Measurements from ENCODE around the gene TTC28.

The TTC28 gene

GRCh38 chr22:28005513-28005912 lies 674.1 kb downstream of the TTC28 start:
- Histone ChIP-seq H3K27ac (ENCODE audit: low read depth, low read length) (no peak overlapping the region), H3K9me3 (ENCODE audit: low read length) (no peaks in the 10 kb centered on the region), H3K36me3 (ENCODE audit: insufficient read depth, low read length) (peaks cover 3% of the 10 kb centered on the region), H3K4me3 (ENCODE audit: low read depth in 1 of 2, low read length in 2 of 2) (no peak overlapping the region), H3K9ac (ENCODE audit: low read length) (no peak overlapping the region), H3K27me3 (ENCODE audit: control insufficient read depth in 1 of 2, insufficient read depth in 2 of 2, low read length in 2 of 2) (no peaks in the 10 kb centered on the region), H3K4me1 (ENCODE audit: insufficient read depth, low read length) (peaks cover 22% of the 10 kb centered on the region)

- Histone ChIP-seq H3K27me3 (ENCODE audit: control insufficient read depth in 1 of 2, insufficient read depth in 2 of 2, low read length in 2 of 2) (no peaks in the 10 kb centered on the region), H3K4me3 (ENCODE audit: low read depth in 1 of 2, low read length in 2 of 2) (no peak overlapping the region), H3K27ac (ENCODE audit: low read depth, low read length) (no peak overlapping the region), H3K9me3 (ENCODE audit: low read length) (no peaks in the 10 kb centered on the region), H3K36me3 (ENCODE audit: insufficient read depth, low read length) (peaks cover 3% of the 10 kb centered on the region), H3K9ac (ENCODE audit: low read length) (no peak overlapping the region), H3K4me1 (ENCODE audit: insufficient read depth, low read length) (peaks cover 19% of the 10 kb centered on the region)
Observed at GRCh38 chr22:28004021-28004420, 675.6 kb downstream of the TTC28 start.

GRCh38 chr22:28002863-28003565 lies 676.6 kb downstream of the TTC28 start:
- Histone ChIP-seq H3K9me3 (ENCODE audit: low read length) (no peaks in the 10 kb centered on the region), H3K36me3 (ENCODE audit: insufficient read depth, low read length) (peaks cover 6% of the 10 kb centered on the region), H3K9ac (ENCODE audit: low read length) (no peak overlapping the region), H3K27ac (ENCODE audit: low read depth, low read length) (no peak overlapping the region), H3K4me3 (ENCODE audit: low read depth in 1 of 2, low read length in 2 of 2) (no peak overlapping the region), H3K27me3 (ENCODE audit: control insufficient read depth in 1 of 2, insufficient read depth in 2 of 2, low read length in 2 of 2) (no peaks in the 10 kb centered on the region), H3K4me1 (ENCODE audit: insufficient read depth, low read length) (peaks cover 9% of the 10 kb centered on the region)

- Histone ChIP-seq H3K9me3 (ENCODE audit: low read length) (no peaks in the 10 kb centered on the region), H3K27ac (ENCODE audit: low read depth, low read length) (no peak overlapping the region), H3K36me3 (ENCODE audit: insufficient read depth, low read length) (peaks cover 12% of the 10 kb centered on the region), H3K4me1 (ENCODE audit: insufficient read depth, low read length) (peaks cover 9% of the 10 kb centered on the region), H3K4me3 (ENCODE audit: low read depth in 1 of 2, low read length in 2 of 2) (no peak overlapping the region), H3K27me3 (ENCODE audit: control insufficient read depth in 1 of 2, insufficient read depth in 2 of 2, low read length in 2 of 2) (no peaks in the 10 kb centered on the region), H3K9ac (ENCODE audit: low read length) (no peak overlapping the region)
Observed at GRCh38 chr22:28002181-28002700, 677.4 kb downstream of the TTC28 start.

- H3K9ac ChIP-seq (ENCODE audit: low read length) = no peak overlapping the region
- no peak overlapping the region for H3K27ac ChIP-seq (ENCODE audit: low read depth, low read length)
- H3K4me1 ChIP-seq (ENCODE audit: insufficient read depth, low read length) = peaks cover 5% of the 10 kb centered on the region
- H3K4me3 ChIP-seq (ENCODE audit: low read depth in 1 of 2, low read length in 2 of 2) = no peak overlapping the region
- H3K27me3 ChIP-seq (ENCODE audit: control insufficient read depth in 1 of 2, insufficient read depth in 2 of 2, low read length in 2 of 2) = no peaks in the 10 kb centered on the region
- no peaks in the 10 kb centered on the region for H3K9me3 ChIP-seq (ENCODE audit: low read length)
- peaks cover 12% of the 10 kb centered on the region for H3K36me3 ChIP-seq (ENCODE audit: insufficient read depth, low read length)
Observed at GRCh38 chr22:28001171-28001835, 678.3 kb downstream of the TTC28 start.

- no peak overlapping the region for H3K9ac ChIP-seq (ENCODE audit: low read length)
- no peaks in the 10 kb centered on the region for H3K27me3 ChIP-seq (ENCODE audit: control insufficient read depth in 1 of 2, insufficient read depth in 2 of 2, low read length in 2 of 2)
- no peaks in the 10 kb centered on the region for H3K9me3 ChIP-seq (ENCODE audit: low read length)
- H3K4me3 ChIP-seq (ENCODE audit: low read depth in 1 of 2, low read length in 2 of 2) = no peak overlapping the region
- H3K4me1 ChIP-seq (ENCODE audit: insufficient read depth, low read length) = no peaks in the 10 kb centered on the region
- H3K36me3 ChIP-seq (ENCODE audit: insufficient read depth, low read length) = peaks cover 15% of the 10 kb centered on the region
- no peak overlapping the region for H3K27ac ChIP-seq (ENCODE audit: low read depth, low read length)
Observed at GRCh38 chr22:28000361-28000760, 679.3 kb downstream of the TTC28 start.

GRCh38 chr22:27999876-28000275 lies 679.8 kb downstream of the TTC28 start:
- H3K27me3 ChIP-seq (ENCODE audit: control insufficient read depth in 1 of 2, insufficient read depth in 2 of 2, low read length in 2 of 2) = no peaks in the 10 kb centered on the region
- H3K9ac ChIP-seq (ENCODE audit: low read length) = no peak overlapping the region
- no peaks in the 10 kb centered on the region for H3K4me1 ChIP-seq (ENCODE audit: insufficient read depth, low read length)
- H3K4me3 ChIP-seq (ENCODE audit: low read depth in 1 of 2, low read length in 2 of 2) = no peak overlapping the region
- no peaks in the 10 kb centered on the region for H3K9me3 ChIP-seq (ENCODE audit: low read length)
- H3K36me3 ChIP-seq (ENCODE audit: insufficient read depth, low read length) = peaks cover 20% of the 10 kb centered on the region
- no peak overlapping the region for H3K27ac ChIP-seq (ENCODE audit: low read depth, low read length)

GRCh38 chr22:27998511-27999410 lies 680.9 kb downstream of the TTC28 start:
- H3K27me3 ChIP-seq (ENCODE audit: control insufficient read depth in 1 of 2, insufficient read depth in 2 of 2, low read length in 2 of 2) = no peaks in the 10 kb centered on the region
- H3K4me1 ChIP-seq (ENCODE audit: insufficient read depth, low read length) = no peaks in the 10 kb centered on the region
- H3K9me3 ChIP-seq (ENCODE audit: low read length) = no peaks in the 10 kb centered on the region
- H3K9ac ChIP-seq (ENCODE audit: low read length) = no peak overlapping the region
- H3K36me3 ChIP-seq (ENCODE audit: insufficient read depth, low read length) = peaks cover 23% of the 10 kb centered on the region
- H3K27ac ChIP-seq (ENCODE audit: low read depth, low read length) = no peak overlapping the region
- H3K4me3 ChIP-seq (ENCODE audit: low read depth in 1 of 2, low read length in 2 of 2) = no peak overlapping the region

- H3K4me3 ChIP-seq (ENCODE audit: low read depth in 1 of 2, low read length in 2 of 2) = no peak overlapping the region
- no peak overlapping the region for H3K9ac ChIP-seq (ENCODE audit: low read length)
- H3K36me3 ChIP-seq (ENCODE audit: insufficient read depth, low read length) = peaks cover 34% of the 10 kb centered on the region
Observed at GRCh38 chr22:27997538-27997937, 682.1 kb downstream of the TTC28 start.

GRCh38 chr22:27996981-27997380 lies 682.7 kb downstream of the TTC28 start:
- H3K4me1 ChIP-seq (ENCODE audit: insufficient read depth, low read length) = no peaks in the 10 kb centered on the region
- H3K9ac ChIP-seq (ENCODE audit: low read length) = no peak overlapping the region
- H3K9me3 ChIP-seq (ENCODE audit: low read length) = no peaks in the 10 kb centered on the region
- no peak overlapping the region for H3K4me3 ChIP-seq (ENCODE audit: low read depth in 1 of 2, low read length in 2 of 2)
- H3K36me3 ChIP-seq (ENCODE audit: insufficient read depth, low read length) = peaks cover 34% of the 10 kb centered on the region
- H3K27ac ChIP-seq (ENCODE audit: low read depth, low read length) = no peak overlapping the region
- no peaks in the 10 kb centered on the region for H3K27me3 ChIP-seq (ENCODE audit: control insufficient read depth in 1 of 2, insufficient read depth in 2 of 2, low read length in 2 of 2)

More at GRCh38 chr22:27997538-27997937, 682.1 kb downstream of the TTC28 start:
- Histone ChIP-seq H3K9me3 (ENCODE audit: low read length) (no peaks in the 10 kb centered on the region), H3K27ac (ENCODE audit: low read depth, low read length) (no peak overlapping the region), H3K27me3 (ENCODE audit: control insufficient read depth in 1 of 2, insufficient read depth in 2 of 2, low read length in 2 of 2) (no peaks in the 10 kb centered on the region), H3K4me1 (ENCODE audit: insufficient read depth, low read length) (no peaks in the 10 kb centered on the region)

GRCh38 chr22:27996529-27996925 lies 683.1 kb downstream of the TTC28 start:
- Histone ChIP-seq H3K27me3 (ENCODE audit: control insufficient read depth in 1 of 2, insufficient read depth in 2 of 2, low read length in 2 of 2) (no peaks in the 10 kb centered on the region), H3K4me3 (ENCODE audit: low read depth in 1 of 2, low read length in 2 of 2) (no peak overlapping the region), H3K27ac (ENCODE audit: low read depth, low read length) (no peak overlapping the region), H3K4me1 (ENCODE audit: insufficient read depth, low read length) (peaks cover 3% of the 10 kb centered on the region), H3K9ac (ENCODE audit: low read length) (no peak overlapping the region), H3K36me3 (ENCODE audit: insufficient read depth, low read length) (peaks cover 34% of the 10 kb centered on the region), H3K9me3 (ENCODE audit: low read length) (no peaks in the 10 kb centered on the region)

All from muscle layer of colon (tissue), 2 donors.